Stimulated activated CD8-positive, alpha-beta memory T cell treated with anti-CD3 and anti-CD28 coated beads, Interleukin-15, amount 100 ng/mL, for 48 hours (primary cell): ENCODE results near the gene PRR23B.

Experiments
- DNase-seq, 2 donors: peaks; one replicate each; pipeline ENCODE4 v3.0.0-alpha.2; 2020; ENCODE audit warnings: low read depth in 2 of 2

PRR23B gene

GRCh38 chr3:138974462-138974861 lies 46.3 kb downstream of the PRR23B start:
- no peak for DNase-seq

GRCh38 chr3:138972941-138973340 lies 47.8 kb downstream of the PRR23B start:
- DNase-seq, result no peak

- no peak for DNase-seq
Observed at GRCh38 chr3:138971766-138972320, 48.9 kb downstream of the PRR23B start.
